IPS-20b (cell line): ENCODE results near the gene ORAI3.

Experiments
- H3K27ac ChIP-seq: one replicate; pipeline ENCODE4 v1.5.1; 2013; ENCODE audit warnings: low read length
- H3K27me3 ChIP-seq: 2 replicates; pipeline ENCODE4 v1.6.1; 2013; ENCODE audit warnings: mild to moderate bottlenecking, low read length, inconsistent platforms; ENCODE audit not compliant: insufficient read depth
- H3K36me3 ChIP-seq: 2 replicates; pipeline ENCODE4 v1.6.1; 2013; ENCODE audit warnings: low read depth, mild to moderate bottlenecking, inconsistent platforms, low read length, moderate library complexity; ENCODE audit not compliant: insufficient read depth
- H3K4me1 ChIP-seq: 2 replicates; pipeline ENCODE4 v1.6.1; 2013; ENCODE audit warnings: mild to moderate bottlenecking, control low read depth, inconsistent platforms, low read length, moderate library complexity; ENCODE audit not compliant: insufficient read depth
- H3K4me3 ChIP-seq: 2 replicates; pipeline ENCODE4 v1.5.1; 2013; ENCODE audit warnings: mild to moderate bottlenecking, low read length, inconsistent platforms
- H3K9ac ChIP-seq: 2 replicates; pipeline ENCODE4 v1.6.1; 2013; ENCODE audit warnings: low read depth, mild to moderate bottlenecking, inconsistent platforms, low read length, moderate library complexity
- H3K9me3 ChIP-seq: 2 replicates; pipeline ENCODE4 v1.6.1; 2013; ENCODE audit warnings: mild to moderate bottlenecking, low read depth, low read length, inconsistent platforms; ENCODE audit not compliant: insufficient read depth

ORAI3 gene

DNA sequence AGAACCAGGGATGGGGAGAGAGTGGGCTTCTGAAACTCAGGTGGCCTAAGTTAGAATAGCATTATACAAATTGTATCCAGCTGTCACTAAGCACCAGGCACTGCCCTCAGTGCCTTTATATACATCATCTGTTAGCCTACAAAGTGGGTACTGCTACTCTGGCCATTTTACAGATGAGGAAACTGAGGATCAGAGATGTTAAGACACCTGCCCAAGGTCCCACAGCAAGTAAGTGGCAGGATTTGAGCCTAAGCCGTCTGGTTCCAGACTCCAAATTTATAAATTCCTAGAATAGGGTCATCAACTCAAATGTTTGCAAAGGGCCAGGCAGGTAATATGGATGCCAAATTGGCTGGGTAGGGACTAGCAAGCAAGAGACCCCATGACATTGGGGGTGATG is 2.3 kb downstream of the ORAI3 start:
- no peak overlapping the region for H3K9ac ChIP-seq
- no peaks in the 10 kb centered on the region for H3K27me3 ChIP-seq
- no peak overlapping the region for H3K27ac ChIP-seq
- no peak overlapping the region for H3K4me3 ChIP-seq
- H3K4me1 ChIP-seq: peaks cover 6% of the 10 kb centered on the region; the same call in 1 of the 2 replicates
- no peaks in the 10 kb centered on the region for H3K9me3 ChIP-seq
- H3K36me3 ChIP-seq: 0 out of 2 replicates have a peak, but pooled peaks cover 3% of the 10 kb centered on the region

DNA sequence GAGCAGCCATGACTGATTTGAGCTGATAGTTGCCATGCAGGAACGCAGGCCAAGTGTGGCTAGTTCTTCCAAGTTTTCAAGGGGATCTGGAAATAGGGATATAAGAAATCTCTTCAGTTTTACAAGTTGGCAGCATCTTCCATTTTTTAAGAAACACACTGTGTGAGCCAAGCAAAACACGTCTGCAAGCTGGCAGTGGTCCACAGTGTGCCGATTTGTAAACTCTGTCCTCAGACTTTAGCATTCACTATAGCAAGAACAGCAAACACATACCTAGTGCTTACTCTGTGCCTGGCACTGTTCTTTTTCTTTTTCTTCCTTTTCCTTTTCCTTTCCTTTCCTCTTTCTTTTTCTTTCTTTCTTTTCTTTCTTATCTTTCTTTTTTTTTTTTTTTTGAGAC is 2.9 kb downstream of the ORAI3 start:
- Histone ChIP-seq H3K9ac (no peak overlapping the region), H3K36me3 (no peaks in the 10 kb centered on the region), H3K4me1 (peaks cover 6% of the 10 kb centered on the region; the same call in 1 of the 2 replicates), H3K9me3 (no peaks in the 10 kb centered on the region), H3K4me3 (no peak overlapping the region), H3K27ac (no peak overlapping the region), H3K27me3 (no peaks in the 10 kb centered on the region)

DNA sequence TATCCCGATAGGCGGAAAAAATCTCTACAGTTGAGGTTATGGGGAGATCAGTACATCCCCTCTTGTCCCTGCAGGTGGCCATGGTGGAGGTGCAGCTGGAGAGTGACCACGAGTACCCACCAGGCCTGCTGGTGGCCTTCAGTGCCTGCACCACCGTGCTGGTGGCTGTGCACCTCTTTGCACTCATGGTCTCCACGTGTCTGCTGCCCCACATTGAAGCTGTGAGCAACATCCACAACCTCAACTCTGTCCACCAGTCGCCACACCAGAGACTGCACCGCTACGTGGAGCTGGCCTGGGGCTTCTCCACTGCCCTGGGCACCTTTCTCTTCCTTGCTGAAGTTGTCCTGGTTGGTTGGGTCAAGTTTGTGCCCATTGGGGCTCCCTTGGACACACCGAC is 4.2 kb downstream of the ORAI3 start:
- Histone ChIP-seq H3K27me3 (no peaks in the 10 kb centered on the region), H3K36me3 (no peaks in the 10 kb centered on the region), H3K27ac (no peak overlapping the region), H3K4me3 (no peak overlapping the region), H3K9ac (no peak overlapping the region), H3K4me1 (0 out of 2 replicates have a peak, but pooled peaks cover 3% of the 10 kb centered on the region), H3K9me3 (no peaks in the 10 kb centered on the region)

GRCh38 chr16:30953511-30954124 is 4.8 kb downstream of the ORAI3 start:
- no peaks in the 10 kb centered on the region for H3K27me3 ChIP-seq
- 0 out of 2 replicates have a peak, but pooled peaks cover 3% of the 10 kb centered on the region for H3K4me1 ChIP-seq
- no peak overlapping the region for H3K27ac ChIP-seq
- H3K9ac ChIP-seq: no peak overlapping the region
- no peak overlapping the region for H3K4me3 ChIP-seq
- no peaks in the 10 kb centered on the region for H3K36me3 ChIP-seq
- H3K9me3 ChIP-seq: no peaks in the 10 kb centered on the region

- no peak overlapping the region for H3K9ac ChIP-seq
- 0 out of 2 replicates have a peak, but pooled peaks cover 3% of the 10 kb centered on the region for H3K4me1 ChIP-seq
- H3K4me3 ChIP-seq: no peak overlapping the region
- H3K36me3 ChIP-seq: peaks cover 13% of the 10 kb centered on the region
- H3K9me3 ChIP-seq: no peaks in the 10 kb centered on the region
- no peaks in the 10 kb centered on the region for H3K27me3 ChIP-seq
- no peak overlapping the region for H3K27ac ChIP-seq
Observed at GRCh38 chr16:30954993-30955392, 6.1 kb downstream of the ORAI3 start.

DNA sequence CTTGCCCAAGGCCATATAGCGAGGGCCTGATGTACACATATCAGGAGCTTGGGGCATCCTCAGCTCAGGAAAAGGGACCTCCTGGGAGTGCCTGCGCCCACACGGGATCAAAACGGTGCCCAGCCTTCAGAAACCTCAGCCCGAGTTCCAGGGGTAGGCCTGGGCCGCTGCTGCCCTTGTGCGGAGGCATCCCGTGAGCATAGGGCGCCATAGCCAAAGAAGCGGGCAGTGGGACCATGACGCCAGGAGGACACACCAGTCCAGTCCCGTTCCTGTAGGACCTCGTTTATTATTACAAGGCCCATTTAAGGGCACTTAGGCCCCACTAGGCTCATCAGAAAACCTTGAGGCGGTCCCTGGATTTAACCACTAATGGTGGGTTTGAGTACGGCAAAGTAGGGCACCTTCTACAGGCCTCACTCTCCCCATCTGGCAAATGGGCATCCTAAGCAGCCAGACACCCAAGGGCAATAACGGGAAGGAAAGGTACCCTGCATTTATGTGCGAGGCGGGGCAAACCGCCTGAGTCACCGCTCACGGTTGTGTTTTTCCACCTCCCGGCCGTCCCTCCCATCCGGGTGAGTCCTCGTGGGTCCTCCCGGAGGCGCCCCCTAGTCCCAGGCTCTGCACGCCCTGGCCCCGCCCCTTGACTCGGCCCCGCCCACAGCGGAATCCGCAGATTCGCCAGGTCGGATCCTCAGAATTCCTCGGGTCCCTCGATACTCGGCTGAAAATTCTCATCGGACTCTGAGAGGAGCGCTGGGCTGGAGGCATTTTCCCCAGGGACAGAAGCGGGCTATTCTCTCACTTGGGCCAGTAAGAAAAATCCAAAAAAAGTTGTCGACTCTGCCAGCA is 8.0 kb downstream of the ORAI3 start:
- no peaks in the 10 kb centered on the region for H3K9me3 ChIP-seq
- H3K4me1 ChIP-seq: no peaks in the 10 kb centered on the region
- peaks cover 31% of the 10 kb centered on the region for H3K36me3 ChIP-seq
- peak overlapping the region; percentile 88 for H3K4me3 ChIP-seq
- peak overlapping the region; percentile 95 for H3K27ac ChIP-seq
- no peaks in the 10 kb centered on the region for H3K27me3 ChIP-seq
- H3K9ac ChIP-seq: peak overlapping the region; percentile 97

- H3K9me3 ChIP-seq: no peaks in the 10 kb centered on the region
- H3K36me3 ChIP-seq: peaks cover 39% of the 10 kb centered on the region
- no peaks in the 10 kb centered on the region for H3K4me1 ChIP-seq
- H3K9ac ChIP-seq: peak within 1 kb of the TSS; percentile 97
- no peaks in the 10 kb centered on the region for H3K27me3 ChIP-seq
- H3K27ac ChIP-seq: peak within 1 kb of the TSS; percentile 95
- peak within 1 kb of the TSS; percentile 88 for H3K4me3 ChIP-seq
Observed at GRCh38 chr16:30957456-30958174, 8.7 kb downstream of the ORAI3 start, which contains the start of gene SETD1A. SETD1A (plus strand) TSS chr16:30957754; CDS start chr16:30958732, 978 bp downstream.

- no peak overlapping the region for H3K27ac ChIP-seq
- H3K4me1 ChIP-seq: no peaks in the 10 kb centered on the region
- H3K9ac ChIP-seq: peak overlapping the region; percentile 97; the same call in 1 of the 2 replicates
- no peaks in the 10 kb centered on the region for H3K27me3 ChIP-seq
- no peaks in the 10 kb centered on the region for H3K9me3 ChIP-seq
- H3K36me3 ChIP-seq: peaks cover 47% of the 10 kb centered on the region
- peak overlapping the region; percentile 88 for H3K4me3 ChIP-seq
Observed at GRCh38 chr16:30958175-30959079, 9.6 kb downstream of the ORAI3 start.

DNA sequence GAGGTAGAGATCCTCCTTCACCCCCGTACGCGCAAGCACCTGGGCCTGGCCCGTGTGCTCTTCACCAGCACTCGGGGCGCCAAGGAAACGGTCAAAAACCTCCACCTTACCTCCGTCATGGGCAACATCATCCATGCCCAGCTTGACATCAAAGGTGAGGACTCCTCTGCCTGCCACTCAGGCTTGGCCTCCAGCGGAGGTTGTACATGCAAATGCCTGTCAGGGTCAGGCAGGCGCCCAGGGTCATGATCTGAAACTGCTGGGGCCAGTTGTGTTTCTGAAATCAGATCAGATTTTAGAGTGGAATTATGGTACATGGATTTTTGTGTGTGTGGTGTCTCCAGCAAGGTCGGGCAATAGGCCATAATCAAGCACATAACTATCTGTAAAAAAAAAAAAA is 12.5 kb downstream of the ORAI3 start:
- no peaks in the 10 kb centered on the region for H3K27me3 ChIP-seq
- no peak overlapping the region for H3K27ac ChIP-seq
- H3K4me1 ChIP-seq: no peaks in the 10 kb centered on the region
- peaks cover 74% of the 10 kb centered on the region for H3K36me3 ChIP-seq
- no peak overlapping the region for H3K9ac ChIP-seq
- H3K9me3 ChIP-seq: no peaks in the 10 kb centered on the region
- no peak overlapping the region for H3K4me3 ChIP-seq

GRCh38 chr16:30963925-30964511 is 15.2 kb downstream of the ORAI3 start:
- Histone ChIP-seq H3K4me3 (no peak overlapping the region), H3K9ac (no peak overlapping the region), H3K27me3 (no peaks in the 10 kb centered on the region), H3K27ac (no peak overlapping the region), H3K4me1 (no peaks in the 10 kb centered on the region), H3K9me3 (no peaks in the 10 kb centered on the region), H3K36me3 (peaks cover 92% of the 10 kb centered on the region)
